ENCODE results near the gene CCDC63. TPM values are rescaled to one million over a fixed set of nuclear protein-coding genes. Genes with fewer than 3 reads are reported as not detected.

The CCDC63 gene
- total RNA-seq, 1 donor from 2014 or later, result not detected

DNA sequence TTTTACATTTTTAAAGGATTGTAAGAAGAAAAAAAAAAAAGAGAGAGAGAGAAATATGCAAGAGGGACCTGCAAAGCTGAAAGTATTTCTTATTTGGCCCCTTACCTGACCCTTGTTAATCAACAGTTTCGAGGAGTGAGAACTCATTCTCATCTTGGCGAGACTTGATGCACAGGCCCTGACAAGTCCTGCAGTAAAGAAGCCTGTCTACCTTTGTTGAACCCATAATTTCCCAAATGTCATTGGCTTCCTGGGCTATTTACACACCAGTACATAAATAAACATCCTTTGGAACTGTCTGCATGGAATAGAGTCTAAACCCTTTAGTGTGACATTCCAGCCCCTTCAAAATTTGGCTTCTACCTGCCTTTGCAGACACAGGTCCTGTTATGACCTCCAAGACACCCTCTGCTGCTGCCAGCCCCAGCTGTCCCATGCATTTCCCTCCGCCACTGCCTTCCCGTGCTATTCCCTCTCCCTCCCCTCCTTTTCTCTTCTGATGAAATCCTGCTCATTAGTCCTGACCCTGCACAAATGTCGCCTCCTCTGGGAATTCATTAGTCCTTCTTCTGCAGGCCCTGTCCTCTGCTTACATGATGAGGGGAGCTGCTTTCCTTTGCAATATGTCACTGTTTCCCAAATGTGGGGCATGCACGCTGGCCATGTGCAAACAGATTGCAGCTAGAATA lies 38.5 kb downstream of the CCDC63 start:
- no peak for DNase-seq (ENCODE audit: low read depth, low spot score)

DNA sequence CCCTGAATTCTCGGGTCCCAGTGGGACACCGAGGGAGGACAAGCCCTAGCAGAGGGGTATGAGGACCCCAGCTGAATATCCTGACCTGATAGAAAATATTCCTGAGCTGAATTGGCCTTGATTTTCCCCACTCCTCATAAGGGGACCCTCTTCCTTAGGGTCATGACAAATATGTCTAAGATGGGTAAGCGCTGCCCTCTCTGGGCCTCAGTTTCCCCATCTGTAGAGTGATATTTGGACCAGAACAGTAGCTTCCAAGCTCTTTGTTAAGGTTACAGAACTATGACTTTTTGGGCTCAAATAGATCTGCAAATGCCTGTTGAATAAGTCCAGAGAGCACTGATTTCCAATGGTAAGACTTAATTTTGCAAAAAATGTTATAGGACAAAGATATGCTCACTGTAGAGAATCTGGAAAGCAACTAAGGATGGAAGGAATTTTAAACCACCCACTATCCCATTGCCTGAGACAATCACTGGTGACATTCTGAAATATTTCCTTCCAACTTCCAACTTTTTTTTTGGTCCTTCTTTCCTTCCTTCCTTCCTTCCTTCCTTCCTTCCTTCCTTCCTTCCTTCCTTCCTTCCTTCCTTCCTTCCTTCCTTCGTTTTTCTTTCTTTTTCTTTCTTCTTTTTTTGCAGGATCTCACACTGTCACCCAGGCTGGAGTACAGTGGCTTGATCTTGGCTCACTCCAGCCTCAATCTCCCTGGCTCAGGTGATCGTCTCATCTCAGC lies 41.6 kb downstream of the CCDC63 start:
- no peak for DNase-seq (ENCODE audit: low read depth, low spot score)

DNA sequence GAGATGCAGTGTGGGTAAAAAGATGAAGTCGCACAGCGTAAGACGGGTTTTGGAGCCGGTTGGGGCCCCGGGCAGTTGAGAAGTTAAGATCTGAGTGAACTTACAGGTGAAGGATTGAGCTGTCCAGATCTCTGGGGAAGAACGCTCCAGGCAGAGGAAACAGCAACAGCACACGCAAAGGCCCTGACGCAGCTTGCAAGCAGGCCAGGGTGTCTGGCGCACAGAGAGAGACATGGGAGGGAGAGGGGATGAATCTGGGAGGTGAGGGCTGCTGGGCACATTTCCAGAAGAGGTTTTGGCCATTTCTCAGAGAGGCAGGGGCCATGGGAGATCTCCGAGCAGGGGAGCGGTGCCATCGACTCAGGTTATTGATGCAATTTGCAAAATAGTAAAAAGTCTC lies 42.6 kb downstream of the CCDC63 start:
- no peak for DNase-seq (ENCODE audit: low read depth, low spot score)

DNA sequence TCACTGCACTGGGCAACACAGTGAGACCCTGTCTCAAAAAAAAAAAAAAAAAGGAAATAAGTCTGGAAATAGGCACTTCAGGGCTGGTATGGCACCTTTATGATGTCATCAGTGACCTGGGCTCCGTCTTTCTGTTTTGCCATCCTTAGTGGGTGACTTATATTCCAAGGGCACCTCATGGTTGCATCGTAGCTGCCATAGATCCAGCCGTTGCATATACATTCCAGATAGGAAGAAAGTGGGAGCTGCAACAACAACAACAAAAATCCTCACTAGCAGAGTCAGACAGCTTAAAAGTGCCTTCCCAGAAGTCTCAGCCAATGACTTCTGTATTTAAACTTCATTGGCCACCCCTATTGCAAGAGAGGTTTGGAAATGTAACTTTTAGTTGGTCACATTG lies 47.2 kb downstream of the CCDC63 start:
- DNase-seq (ENCODE audit: low read depth, low spot score), result no peak

DNA sequence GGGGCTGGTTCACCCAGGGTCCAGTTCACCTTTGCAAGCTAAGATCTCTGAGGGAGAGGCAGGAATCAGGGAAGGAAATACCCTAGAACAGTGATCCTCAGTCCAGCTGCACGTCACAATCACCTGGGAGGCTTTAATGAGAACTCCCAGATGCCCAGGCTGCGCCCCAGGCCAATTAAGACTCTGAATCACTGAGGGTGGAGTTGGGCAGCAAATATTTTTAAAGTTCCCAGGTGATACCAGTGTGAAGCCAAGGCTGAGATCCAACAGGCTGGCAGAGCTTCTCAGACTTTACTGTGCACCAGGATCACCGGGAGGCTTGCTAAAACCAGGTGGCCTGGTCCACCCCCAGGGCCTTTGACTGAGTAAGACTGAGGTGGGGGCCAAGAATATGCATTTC lies 49.8 kb downstream of the CCDC63 start:
- no peak for DNase-seq (ENCODE audit: low read depth, low spot score)

DNA sequence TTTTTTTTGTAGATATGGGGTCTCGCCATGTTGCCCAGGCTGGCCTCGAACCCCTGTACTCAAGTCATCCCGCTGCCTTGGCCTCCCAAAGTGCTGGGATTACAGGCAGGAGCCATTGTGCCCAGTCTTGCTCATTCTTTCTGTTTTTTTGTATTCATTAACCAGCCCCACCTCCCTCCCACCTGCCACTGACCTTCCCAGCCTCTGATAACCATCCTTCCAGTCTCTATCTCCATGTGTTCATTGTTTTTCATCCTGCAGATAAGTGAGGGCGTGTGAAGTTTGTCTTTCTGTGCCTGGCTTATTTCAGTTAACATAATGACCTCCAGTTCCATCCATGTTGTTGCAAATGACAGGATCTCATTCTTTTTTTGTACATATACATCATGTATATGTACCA lies 54.6 kb downstream of the CCDC63 start:
- no peak for DNase-seq (ENCODE audit: low read depth, low spot score)

DNA sequence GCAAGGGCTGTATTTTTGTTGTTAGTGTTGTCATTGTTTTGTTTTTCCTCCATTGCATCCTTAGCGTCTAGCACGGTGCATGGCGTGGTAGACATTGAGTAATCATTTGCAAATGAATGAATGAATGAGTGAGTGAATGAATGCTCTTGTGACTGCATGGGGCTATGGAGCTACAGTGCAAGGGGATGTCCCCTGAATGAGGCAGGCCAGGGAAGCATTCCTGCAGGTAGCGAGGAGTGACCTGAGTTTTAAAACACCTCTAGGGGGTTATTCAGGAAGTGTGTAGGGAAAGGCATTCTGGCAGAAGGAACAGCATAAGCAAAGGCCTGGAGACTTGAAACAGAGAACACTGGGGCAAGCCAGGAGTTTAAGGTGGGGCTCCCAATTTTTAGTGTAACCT lies 56.7 kb downstream of the CCDC63 start:
- DNase-seq (ENCODE audit: low read depth, low spot score), result no peak

DNA sequence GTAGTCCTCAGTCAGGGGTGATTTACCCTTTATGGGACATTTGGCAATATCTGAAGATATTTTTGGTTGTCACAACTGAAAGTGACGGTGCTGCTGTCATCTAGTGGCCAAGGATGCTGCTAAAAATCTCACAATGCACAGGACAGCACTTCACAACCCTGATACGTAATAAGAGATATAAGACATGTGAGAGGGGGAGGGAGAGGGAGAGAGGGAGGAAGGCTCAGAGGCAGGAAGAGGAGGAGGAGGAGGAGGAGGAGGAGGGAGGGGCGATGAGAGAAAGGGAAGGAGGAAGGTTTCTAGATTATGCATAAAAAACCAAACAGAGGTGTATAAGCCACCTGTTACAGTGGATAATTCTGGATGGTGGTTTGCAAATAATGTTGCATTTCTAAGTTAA lies 59.3 kb downstream of the CCDC63 start:
- no peak for DNase-seq (ENCODE audit: low read depth, low spot score)

DNA sequence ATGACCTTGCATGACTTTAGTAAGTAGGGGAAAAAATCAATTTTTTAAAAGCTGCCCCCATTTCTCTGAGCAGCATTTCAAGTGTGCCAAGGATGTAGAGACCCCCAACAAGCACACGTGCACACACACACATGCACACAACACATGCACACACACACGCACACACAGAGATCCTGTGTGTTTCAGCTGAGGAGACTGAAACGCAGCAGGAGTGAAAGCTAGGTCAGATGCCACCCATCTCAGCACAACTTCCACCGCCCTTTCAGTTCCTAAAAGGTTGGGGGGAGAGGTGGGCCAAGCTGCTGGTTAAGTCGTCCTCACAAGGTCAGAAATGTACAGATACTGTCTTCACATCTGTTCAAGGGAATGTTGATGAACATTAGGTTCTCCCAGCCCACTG lies 59.7 kb downstream of the CCDC63 start:
- DNase-seq (ENCODE audit: low read depth, low spot score), result no peak

DNA sequence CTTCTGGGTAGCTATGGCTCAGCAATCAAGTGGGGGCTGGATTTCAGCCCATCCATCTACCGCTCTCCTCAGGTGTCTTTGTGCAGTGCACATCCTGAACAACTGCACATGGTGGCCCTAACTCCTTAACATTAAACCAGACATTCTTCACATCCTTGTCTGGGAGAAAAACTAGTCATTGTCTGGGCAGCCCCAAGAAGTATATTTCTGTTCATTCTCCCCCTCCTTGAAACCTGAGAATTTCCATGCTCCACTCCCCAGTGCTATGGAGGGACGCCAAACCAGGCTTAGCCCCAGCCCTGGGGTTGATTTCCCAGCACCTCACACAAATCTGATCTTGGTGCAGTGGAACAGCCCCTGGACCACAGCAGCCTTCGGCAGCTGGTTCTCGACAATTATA lies 60.2 kb downstream of the CCDC63 start:
- DNase-seq (ENCODE audit: low read depth, low spot score), result no peak

DNA sequence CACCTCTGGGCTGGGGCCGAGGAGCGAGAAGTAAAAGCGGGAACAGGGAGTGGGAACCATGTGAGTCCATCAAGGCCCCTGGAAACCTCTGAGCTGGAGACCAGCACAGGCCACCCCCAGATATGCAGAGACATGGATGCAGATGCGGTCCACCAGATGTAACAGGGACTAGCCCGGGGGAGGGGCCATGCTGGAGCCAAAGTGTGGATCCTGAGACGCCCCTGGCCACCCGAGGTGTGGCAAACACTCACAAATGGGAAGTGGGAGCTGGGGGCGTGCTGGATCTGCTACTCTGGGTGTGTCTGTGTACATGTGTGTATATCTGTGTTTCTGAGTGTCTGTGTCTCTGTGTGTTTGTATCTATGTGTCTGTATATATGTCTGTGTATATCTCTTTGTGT lies 60.8 kb downstream of the CCDC63 start:
- no peak for DNase-seq (ENCODE audit: low read depth, low spot score)

DNA sequence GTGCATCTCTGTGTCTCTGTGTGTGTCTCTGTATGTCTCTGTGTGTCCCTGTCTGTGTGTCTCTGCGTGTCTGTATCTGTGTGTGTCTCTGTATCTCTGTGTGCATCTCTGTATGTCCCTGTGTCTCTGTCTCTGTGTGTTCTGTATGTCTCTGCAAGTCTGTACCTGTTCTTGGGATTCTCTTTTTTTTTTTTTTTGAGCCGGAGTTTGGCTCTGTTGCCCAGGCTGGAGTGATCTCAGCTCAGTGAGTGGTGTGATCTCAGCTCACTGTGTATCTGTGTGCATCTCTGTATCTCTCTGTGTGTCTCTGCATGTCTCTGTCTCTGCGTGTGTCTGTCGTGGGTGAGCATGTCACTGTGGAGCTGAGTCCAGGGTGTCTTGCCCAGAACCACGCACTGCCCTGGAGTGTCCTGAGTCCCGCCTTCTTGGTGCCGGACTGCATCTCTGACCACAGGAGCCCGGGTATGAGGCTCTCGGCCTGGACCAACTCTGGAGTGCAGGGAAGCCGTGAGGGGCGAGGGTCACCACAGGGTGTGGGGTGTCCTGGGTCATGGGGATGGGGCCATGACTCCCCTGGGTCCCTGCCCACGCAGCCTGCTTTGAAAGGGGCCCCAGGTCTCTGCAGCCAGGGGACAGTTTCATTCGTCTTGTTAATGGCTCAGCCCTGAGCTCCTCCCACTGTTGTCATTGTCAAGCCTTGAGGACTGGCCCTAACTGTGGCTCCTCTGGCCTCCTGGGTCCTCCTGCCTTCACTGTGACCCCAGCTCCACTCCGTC lies 61.8 kb downstream of the CCDC63 start:
- DNase-seq (ENCODE audit: low read depth, low spot score), result no peak

DNA sequence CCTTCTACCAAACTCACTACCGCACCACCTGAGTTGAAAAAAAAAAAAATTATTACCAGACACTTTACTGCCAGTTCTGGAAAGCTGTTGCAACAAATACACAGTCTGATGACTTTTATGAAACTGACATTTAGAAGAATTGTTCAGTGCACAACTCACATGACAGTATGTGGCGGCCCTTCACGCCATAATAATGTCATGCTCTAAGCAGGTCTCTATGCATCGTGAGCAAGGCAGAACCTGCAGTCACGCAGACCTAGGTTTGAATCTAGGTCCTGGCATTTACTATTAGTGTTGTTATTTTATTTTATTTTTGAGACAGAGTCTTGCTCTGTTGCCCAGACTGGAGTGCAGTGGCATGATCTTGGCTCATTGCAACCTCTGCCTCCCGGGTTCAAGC lies 65.5 kb downstream of the CCDC63 start:
- no peak for DNase-seq (ENCODE audit: low read depth, low spot score)

DNA sequence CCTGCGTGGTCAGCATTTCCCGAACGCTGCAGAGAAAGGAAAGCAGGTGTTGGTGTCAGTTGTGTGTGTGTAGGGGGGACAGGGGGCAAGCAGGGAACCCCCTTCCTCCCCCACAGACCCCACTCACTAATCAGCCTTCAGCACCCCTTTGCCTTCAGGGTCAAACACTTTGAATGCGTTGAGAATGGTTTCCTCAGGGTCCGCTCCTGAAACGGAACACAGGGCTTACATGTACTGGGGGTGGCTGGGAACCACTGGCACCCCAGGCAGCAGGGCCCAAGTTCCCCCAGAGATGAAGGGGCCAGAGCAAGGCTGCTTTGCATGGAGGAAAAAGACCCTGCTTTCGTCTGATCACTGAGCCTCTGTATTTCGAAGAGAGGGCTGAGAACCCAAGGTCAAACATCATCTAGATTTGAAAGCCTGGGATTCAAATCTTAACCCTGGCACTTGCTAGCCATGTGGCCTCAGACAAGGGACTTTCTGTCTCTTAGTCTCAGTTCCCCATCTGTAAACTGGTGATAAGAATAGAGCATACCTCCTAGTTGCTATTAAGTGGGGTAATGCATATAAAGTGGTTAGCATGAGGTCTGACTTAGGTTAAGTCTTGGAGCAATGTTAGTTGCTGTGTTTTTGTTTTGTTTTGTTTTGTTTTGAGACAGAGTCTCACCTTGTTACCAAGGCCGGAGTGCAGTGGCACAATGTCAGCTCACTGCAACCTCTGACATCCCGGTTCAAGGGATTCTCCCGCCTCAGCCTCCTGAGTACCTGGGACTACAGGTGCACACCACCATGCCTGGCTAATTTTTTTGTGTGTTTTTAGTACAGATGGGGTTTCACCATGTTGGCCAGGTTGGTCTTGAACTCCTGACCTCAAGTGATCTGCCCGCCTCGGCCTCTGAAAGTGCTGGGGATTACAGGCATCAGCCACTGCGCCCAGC lies 66.6 kb downstream of the CCDC63 start:
- DNase-seq (ENCODE audit: low read depth, low spot score), result no peak

DNA sequence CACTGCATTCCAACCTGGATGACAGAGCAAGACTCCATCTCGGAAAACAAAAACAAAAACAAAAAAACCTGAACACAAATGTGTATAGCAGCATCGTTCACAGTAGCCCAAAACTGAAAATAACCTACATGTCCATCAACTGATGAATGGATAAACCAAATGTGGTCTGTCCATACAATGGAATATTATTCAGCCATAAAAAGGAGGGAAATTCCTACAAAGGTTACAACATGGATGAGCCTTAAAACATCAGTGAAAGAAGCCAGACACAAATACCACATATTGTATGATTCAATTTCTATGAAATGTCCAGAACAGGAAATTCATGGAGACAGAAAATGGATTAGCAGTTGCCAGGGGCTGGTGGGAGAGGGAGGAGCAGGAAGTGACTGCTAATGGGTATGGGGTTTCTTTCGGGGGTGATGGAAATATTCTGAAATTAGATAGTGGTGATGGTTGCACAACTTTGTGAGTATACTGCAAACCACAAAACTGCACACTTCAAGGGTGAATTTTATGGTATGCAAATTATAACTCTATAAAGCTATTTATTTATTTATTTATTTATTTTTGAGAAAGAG lies 69.6 kb downstream of the CCDC63 start:
- no peak for DNase-seq (ENCODE audit: low read depth, low spot score)

DNA sequence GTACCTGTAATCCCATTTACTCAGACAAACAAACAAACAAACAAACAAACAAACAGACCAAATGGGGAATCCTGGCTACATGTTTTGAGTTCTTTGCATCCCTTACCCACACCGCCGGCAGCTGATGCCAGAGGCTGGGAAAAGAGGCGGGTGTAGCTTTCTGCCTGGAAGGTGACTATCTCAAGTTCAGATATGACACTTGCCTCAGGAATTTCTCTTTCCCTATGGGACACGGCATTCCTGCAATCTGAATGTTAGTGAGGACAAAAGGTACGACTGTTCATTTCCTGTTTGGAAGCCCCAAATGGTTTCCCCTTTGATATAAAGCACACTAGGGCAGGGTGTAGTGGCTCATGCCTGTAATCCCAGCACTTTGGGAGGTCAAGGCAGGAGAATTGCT lies 70.7 kb downstream of the CCDC63 start:
- peak; percentile 59 for DNase-seq (ENCODE audit: low read depth, low spot score)

DNA sequence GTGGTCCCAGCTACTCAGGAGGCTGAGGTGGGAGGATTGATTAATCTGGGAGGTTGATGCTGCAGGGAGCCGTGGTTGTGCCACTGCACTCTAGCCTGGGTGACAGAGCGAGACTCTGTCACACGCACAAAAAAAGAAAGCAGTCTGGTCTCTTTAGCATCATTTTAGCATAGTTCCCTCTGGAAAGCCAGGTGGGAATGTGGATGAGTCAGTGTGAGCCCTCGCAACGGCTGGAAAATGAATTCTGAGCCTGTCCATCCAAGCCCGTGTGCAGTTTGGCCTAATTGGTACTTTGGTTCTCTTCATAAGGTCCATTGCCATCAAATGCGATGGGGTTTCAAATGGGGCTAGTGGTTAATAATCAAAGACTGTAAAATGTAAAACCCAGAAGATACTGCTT lies 71.2 kb downstream of the CCDC63 start:
- DNase-seq (ENCODE audit: low read depth, low spot score), result no peak

DNA sequence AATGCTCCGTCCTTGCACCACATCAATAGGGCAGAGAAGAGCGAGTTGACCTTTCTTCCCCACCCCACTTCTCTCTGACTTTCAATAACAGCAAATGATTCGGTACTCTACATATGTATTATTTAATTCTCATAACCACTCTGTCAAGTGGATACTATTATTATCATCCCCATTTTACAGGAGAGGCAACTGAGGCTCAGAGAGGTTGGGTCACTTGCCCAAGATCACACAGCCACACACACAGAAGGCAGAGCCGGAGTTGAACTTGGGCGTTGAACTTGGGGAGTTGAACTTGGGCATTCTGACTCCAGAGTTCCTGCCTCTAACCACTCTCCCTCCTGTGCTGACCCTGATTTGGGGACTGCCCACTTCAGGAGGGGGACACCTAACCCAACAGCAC lies 72.9 kb downstream of the CCDC63 start:
- no peak for DNase-seq (ENCODE audit: low read depth, low spot score)

DNA sequence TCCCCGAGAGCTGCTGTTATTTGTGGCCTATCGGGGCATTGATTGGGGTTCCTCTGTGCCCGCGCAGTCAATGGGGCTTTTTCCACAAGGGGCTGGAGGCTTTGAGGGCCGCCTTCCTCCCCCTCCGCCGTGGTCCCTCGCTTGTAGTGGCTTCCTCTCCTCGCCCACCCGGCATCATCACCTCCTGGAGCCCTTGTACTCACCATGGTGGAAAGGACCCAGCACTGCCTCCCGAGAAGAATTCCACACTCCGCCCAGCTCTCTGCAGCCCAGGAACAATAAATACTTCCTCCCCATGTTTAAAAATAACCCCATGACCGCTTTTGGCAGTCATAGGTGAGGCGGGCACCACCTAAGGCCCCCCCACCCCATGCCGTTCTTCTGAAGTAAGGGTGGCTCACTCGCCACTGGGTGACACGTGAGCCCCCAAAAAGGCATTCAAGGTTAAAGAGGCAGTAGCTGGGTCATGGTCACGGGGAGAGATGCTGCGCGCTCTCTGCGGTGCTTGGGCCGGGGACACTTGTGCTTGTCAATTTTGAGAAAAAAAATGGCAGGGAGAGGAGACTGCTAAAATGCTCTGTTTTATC lies 73.6 kb downstream of the CCDC63 start, which contains the start of gene MYL2:
TSS of gene MYL2 (minus strand) at position 256 of the 587 bp plus-strand sequence. CDS start at position 206, 50 bp downstream.
- DNase-seq (ENCODE audit: low read depth, low spot score), result no peak

DNA sequence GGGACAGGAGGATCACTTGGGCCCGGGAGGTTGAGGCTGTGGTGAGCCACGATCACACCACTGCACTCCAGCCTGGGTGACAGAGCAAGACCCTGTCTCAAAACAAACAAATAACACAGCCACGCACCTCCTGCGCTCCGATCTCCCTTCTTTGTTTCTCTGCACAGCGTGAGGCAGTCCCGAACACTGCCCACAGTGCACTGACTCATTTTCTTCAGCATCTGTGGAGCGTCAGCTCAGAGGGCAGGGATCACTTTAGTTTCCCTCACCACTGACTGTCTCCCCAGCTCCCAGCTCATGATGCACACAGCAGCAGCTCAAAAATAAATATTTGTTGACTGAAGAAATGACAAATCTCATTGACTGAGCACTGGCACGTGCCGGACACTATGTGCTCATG lies 74.5 kb downstream of the CCDC63 start:
- no peak for DNase-seq (ENCODE audit: low read depth, low spot score)

DNA sequence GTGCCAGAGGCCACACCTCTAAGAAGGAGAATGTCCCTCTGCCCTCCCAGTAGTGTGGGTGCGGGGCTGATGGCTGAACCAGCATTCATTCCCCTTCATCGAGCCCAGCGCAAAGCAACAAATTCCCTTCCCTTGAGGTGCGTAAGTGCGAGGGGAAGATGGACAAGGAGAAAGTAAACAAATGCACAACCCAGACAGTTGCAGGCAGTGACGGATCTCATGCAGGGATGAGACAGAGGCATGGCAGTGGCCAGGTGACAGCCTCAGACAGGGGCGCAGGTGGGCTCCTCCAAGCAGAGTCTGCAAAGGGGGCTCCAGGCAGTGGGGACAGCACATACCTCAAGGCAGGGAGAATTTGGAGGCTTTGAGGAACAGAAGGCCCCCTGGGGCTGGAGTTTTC lies 75.9 kb downstream of the CCDC63 start:
- DNase-seq (ENCODE audit: low read depth, low spot score), result no peak

Data from pulmonary artery endothelial cell (primary cell).